B cell (primary cell): ENCODE data around the gene ANKS1B. TPM values are rescaled to one million over a fixed set of nuclear protein-coding genes. Genes with fewer than 3 reads are reported as not detected.

ENCODE experiments used
- ATAC-seq: fragments of 200-7000 bp; cut with Tn5 transposase; one replicate; pipeline ENCODE4 v1.10.0; 2021; ENCODE audit warnings: low read depth, mild to moderate bottlenecking, moderate number of reproducible peaks, moderate library complexity
- CTCF ChIA-PET: fragments of 350-600 bp; sonication (Branson Sonifier 250); formaldehyde crosslinking; loops from one replicate; lab custom pipeline; 2021; ENCODE audit warnings: antibody characterized with exemption, inconsistent platforms; lab: Charles Lee
- POLR2A ChIA-PET: fragments of 350-600 bp; sonication (Branson Sonifier 250); formaldehyde crosslinking; loops from one replicate; lab custom pipeline; 2021; ENCODE audit warnings: antibody characterized with exemption; lab: Charles Lee
- DNase-seq: peaks from one replicate; pipeline ENCODE4 v3.0.0; 2013
- H2AFZ ChIP-seq: 2 replicates; pipeline ENCODE4 v1.6.1; 2012; ENCODE audit warnings: mild to moderate bottlenecking, low read depth, low read length; ENCODE audit not compliant: insufficient read depth, poor library complexity, severe bottlenecking
- H3K27ac ChIP-seq, 2 donors: 1 replicate in 1 of 2; 2 replicates in 1 of 2; pipeline ENCODE4 v1.5.1; 2012 to 2013; ENCODE audit warnings: low read length in 2 of 2, mild to moderate bottlenecking in 2 of 2, moderate library complexity in 1 of 2
- H3K27me3 ChIP-seq, 4 experiments: fragments of 200-600 bp in 1 of 4; sonication (generic) in 1 of 4; replicated peaks in 1 of 4; 1 replicate in 2 of 4; 2 replicates in 2 of 4; pipeline versions ENCODE4 v1.6.1 to v1.7.0; 2013 to 2016; ENCODE audit warnings: low read length in 3 of 4, mild to moderate bottlenecking in 2 of 4, mixed read lengths in 1 of 4, moderate library complexity in 1 of 4; ENCODE audit not compliant: insufficient read depth in 4 of 4, control insufficient read depth in 3 of 4; ENCODE audit errors: control extremely low read depth in 1 of 4
- H3K36me3 ChIP-seq, 2 experiments: replicated peaks in 1 of 2; 1 replicate in 1 of 2; 2 replicates in 1 of 2; pipeline versions ENCODE4 v1.6.1 to v1.7.1; 2013; ENCODE audit warnings: low read length in 1 of 2; ENCODE audit not compliant: insufficient read depth in 2 of 2, control insufficient read depth in 1 of 2; ENCODE audit errors: control extremely low read depth in 1 of 2, extremely low read depth in 1 of 2
- H3K4me1 ChIP-seq, 2 donors: fragments of 200-600 bp in 1 of 2; sonication (generic) in 1 of 2; 1 replicate in 1 of 2; 2 replicates in 1 of 2; pipeline versions ENCODE4 v1.5.1 to v1.6.1; 2013 to 2017; ENCODE audit warnings: low read length in 2 of 2; ENCODE audit not compliant: control insufficient read depth in 2 of 2, insufficient read depth in 2 of 2
- H3K4me2 ChIP-seq: replicated peaks from 2 replicates; pipeline ENCODE3; 2012; ENCODE audit warnings: mild to moderate bottlenecking, low read depth, low read length; ENCODE audit not compliant: poor library complexity, severe bottlenecking
- H3K4me3 ChIP-seq, 5 experiments: fragments of 200-600 bp in 1 of 5; sonication (generic) in 1 of 5; 1 replicate in 3 of 5; 2 replicates in 2 of 5; pipeline versions ENCODE4 v1.5.1 to v1.7.0; 2011 to 2016; ENCODE audit warnings: low read length in 4 of 5, mild to moderate bottlenecking in 4 of 5, low read depth in 2 of 5, control low read depth in 1 of 5, moderate library complexity in 1 of 5; ENCODE audit not compliant: insufficient read depth in 1 of 5; ENCODE audit errors: control extremely low read depth in 1 of 5, extremely low read depth in 1 of 5
- H3K79me2 ChIP-seq: fragments of 200-600 bp; sonication (generic); one replicate; pipeline ENCODE4 v1.6.0; 2016; ENCODE audit warnings: low read length; ENCODE audit not compliant: control insufficient read depth, insufficient read depth
- H3K9ac ChIP-seq: fragments of 200-600 bp; sonication (generic); 2 replicates; pipeline ENCODE4 v1.6.1; 2017; ENCODE audit warnings: mild to moderate bottlenecking, low read length, moderate library complexity
- H3K9me3 ChIP-seq, 3 donors: one replicate each; pipeline versions ENCODE4 v1.6.1 to v1.7.1; 2013; ENCODE audit warnings: low read length in 2 of 3; ENCODE audit not compliant: control insufficient read depth in 2 of 3, insufficient read depth in 1 of 3; ENCODE audit errors: control extremely low read depth in 1 of 3
- H4K20me1 ChIP-seq: 2 replicates; pipeline ENCODE4 v1.6.0; 2012; ENCODE audit warnings: mild to moderate bottlenecking, low read length; ENCODE audit not compliant: insufficient read depth, control insufficient read depth, poor library complexity, severe bottlenecking
- H3K27ac Mint-ChIP-seq: one replicate; pipeline ENCODE4 v1.8.0; 2021; ENCODE audit warnings: mixed read lengths
- H3K27me3 Mint-ChIP-seq: one replicate; pipeline ENCODE4 v1.8.0; 2021; ENCODE audit warnings: mixed read lengths
- H3K4me1 Mint-ChIP-seq: one replicate; pipeline ENCODE4 v1.8.0; 2021; ENCODE audit warnings: mixed read lengths
- H3K4me3 Mint-ChIP-seq: one replicate; pipeline ENCODE4 v1.8.0; 2021; ENCODE audit warnings: mixed read lengths
- H3K9me3 Mint-ChIP-seq: one replicate; pipeline ENCODE4 v1.8.0; 2022; ENCODE audit warnings: mixed read lengths; ENCODE audit not compliant: insufficient read depth
- CTCF ChIP-seq: fragments of 200-600 bp; IDR thresholded peaks from one replicate; pipeline ENCODE4 v1.8.0; 2022; ENCODE audit warnings: antibody characterized with exemption, mild to moderate bottlenecking
- EZH2 ChIP-seq: IDR thresholded peaks from 2 replicates; pipeline ENCODE4 v1.6.1; 2012; ENCODE audit warnings: borderline replicate concordance, low read depth, mild to moderate bottlenecking, moderate library complexity, low read length; ENCODE audit not compliant: insufficient read depth, poor library complexity, severe bottlenecking
- WGBS: methylation state at CpG from one replicate; pipeline ENCODE4 v1.1.5; 2013; ENCODE audit warnings: missing lambda C conversion rate; ENCODE audit not compliant: insufficient coverage; 5-methylcytosine and 5-hydroxymethylcytosine counted together
- intact Hi-C: fragments of 100-400 bp; cut with micrococcal nuclease; formaldehyde crosslinking; loops from one replicate; pipeline ENCODE4 v1.10.0; 2022
- polyA plus RNA-seq: library from polyadenylated mRNA; depleted of rRNA; stranded (reverse); fragments of >200 nt; gene quantifications from 2 replicates; pipeline ENCODE4 v1.2.3, GENCODE V29; 2012
- total RNA-seq, 2 donors: library from RNA; stranded (reverse); fragments of 120-200 nt in 1 of 2; gene quantifications; 1 replicate in 1 of 2; 2 replicates in 1 of 2; pipeline versions ENCODE4 v1.2.3 to v1.2.4, GENCODE V29; 2013 to 2022

The ANKS1B gene
- total and polyA plus RNA-seq, 2 donors (not counting 1 experiment from before 2014, with no cell fraction given), result not detected

- no peaks in the 10 kb centered on the region for H4K20me1 ChIP-seq
- no peak overlapping the region for H3K27ac ChIP-seq
- no peak overlapping the region for H3K4me3 Mint-ChIP-seq
- no peak overlapping the region for H3K4me2 ChIP-seq
- H3K4me3 ChIP-seq, result no peak overlapping the region
- intact Hi-C loops, result no loop called here
- ChIA-PET CTCF (no interaction called here), POLR2A (no interaction called here)
- no peak overlapping the region for H3K9ac ChIP-seq
- no peaks in the 10 kb centered on the region for H3K79me2 ChIP-seq
- no peaks in the 10 kb centered on the region for H3K4me1 ChIP-seq
- no peaks in the 10 kb centered on the region for H3K9me3 Mint-ChIP-seq
- no peaks in the 10 kb centered on the region for H3K9me3 ChIP-seq
- H2AFZ ChIP-seq, result no peak overlapping the region
- ATAC-seq (no peak), DNase-seq (no peak)
- no peaks in the 10 kb centered on the region for H3K4me1 Mint-ChIP-seq
- TF ChIP-seq CTCF (no peak), EZH2 (no peak)
- H3K27ac Mint-ChIP-seq, result no peak overlapping the region
- no peaks in the 10 kb centered on the region for H3K27me3 ChIP-seq
- H3K27me3 Mint-ChIP-seq, result peaks cover 4% of the 10 kb centered on the region
- no peaks in the 10 kb centered on the region for H3K36me3 ChIP-seq
Measured at GRCh38 chr12:99771659-99772058, 213.1 kb downstream of the ANKS1B start.

DNA sequence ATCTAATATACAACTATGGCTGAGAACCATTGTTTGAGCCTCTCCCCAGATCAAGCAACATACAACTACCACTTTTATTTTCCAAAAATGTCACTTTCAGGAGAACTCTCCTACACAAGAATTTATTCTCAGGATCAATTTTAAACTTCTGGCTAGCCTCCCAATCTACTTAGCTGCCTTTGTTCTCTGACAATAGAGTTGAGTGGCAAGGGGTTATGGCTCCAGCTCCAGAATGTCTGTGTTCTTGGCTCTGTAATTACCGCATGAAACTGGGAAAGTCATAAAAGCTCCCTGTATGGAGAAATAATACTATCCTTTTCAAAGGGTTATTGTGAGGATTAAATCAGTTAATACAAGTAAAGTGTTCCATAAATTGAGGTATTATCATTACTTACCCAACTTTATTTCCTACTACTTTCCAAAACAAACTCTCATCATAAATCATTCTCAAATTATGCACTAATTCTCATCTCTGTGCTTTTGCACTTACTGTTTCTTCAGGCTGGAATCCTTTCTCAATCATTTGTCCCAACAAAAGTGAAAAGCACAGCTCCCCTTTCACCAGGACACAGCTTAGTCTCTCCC lies 215.2 kb downstream of the ANKS1B start:
- H3K79me2 ChIP-seq, result no peaks in the 10 kb centered on the region
- no peaks in the 10 kb centered on the region for H3K4me1 ChIP-seq
- Mint-ChIP-seq H3K4me3 (no peak overlapping the region), H3K4me1 (no peaks in the 10 kb centered on the region), H3K9me3 (no peaks in the 10 kb centered on the region), H3K27ac (no peak overlapping the region), H3K27me3 (peaks cover 4% of the 10 kb centered on the region)
- no peak overlapping the region for H3K4me3 ChIP-seq
- no peak overlapping the region for H3K27ac ChIP-seq
- H3K4me2 ChIP-seq, result no peak overlapping the region
- no peak for TF ChIP-seq CTCF
- no peak for TF ChIP-seq EZH2
- DNase-seq, result no peak
- no peaks in the 10 kb centered on the region for H3K9me3 ChIP-seq
- no CpG with 5 or more reads among the region's 1 CpG for WGBS
- ChIA-PET POLR2A (no interaction called here), CTCF (no interaction called here)
- H3K27me3 ChIP-seq, result no peaks in the 10 kb centered on the region
- intact Hi-C loops, result no loop called here
- H2AFZ ChIP-seq, result no peak overlapping the region
- no peak overlapping the region for H3K9ac ChIP-seq
- H4K20me1 ChIP-seq, result no peaks in the 10 kb centered on the region
- no peaks in the 10 kb centered on the region for H3K36me3 ChIP-seq
- no peak for ATAC-seq
